ENCODE results near the gene SND1.

Gene SND1

DNA sequence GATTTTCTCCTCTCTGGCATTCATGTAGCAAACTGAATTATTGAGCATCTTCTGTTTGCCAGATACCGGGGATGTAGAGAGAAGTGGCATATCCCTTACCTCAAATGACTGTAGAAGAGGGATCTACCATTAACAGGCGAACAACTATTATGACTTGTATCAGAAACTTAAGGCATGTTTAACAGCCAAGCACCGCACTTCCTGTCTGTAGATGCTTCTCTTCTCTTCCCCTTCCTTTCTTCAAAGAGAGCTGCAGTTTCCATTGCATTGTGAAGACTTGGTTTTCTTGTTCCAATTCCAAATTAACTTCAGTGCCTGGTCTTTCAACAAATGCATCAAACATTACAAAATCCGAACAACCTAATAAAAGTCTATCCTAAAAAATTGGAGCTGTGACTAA, 330.0 kb downstream of the SND1 start:
- DNase-seq (ENCODE audit: low spot score): no peak
- TF ChIP-seq, protein P1, sequence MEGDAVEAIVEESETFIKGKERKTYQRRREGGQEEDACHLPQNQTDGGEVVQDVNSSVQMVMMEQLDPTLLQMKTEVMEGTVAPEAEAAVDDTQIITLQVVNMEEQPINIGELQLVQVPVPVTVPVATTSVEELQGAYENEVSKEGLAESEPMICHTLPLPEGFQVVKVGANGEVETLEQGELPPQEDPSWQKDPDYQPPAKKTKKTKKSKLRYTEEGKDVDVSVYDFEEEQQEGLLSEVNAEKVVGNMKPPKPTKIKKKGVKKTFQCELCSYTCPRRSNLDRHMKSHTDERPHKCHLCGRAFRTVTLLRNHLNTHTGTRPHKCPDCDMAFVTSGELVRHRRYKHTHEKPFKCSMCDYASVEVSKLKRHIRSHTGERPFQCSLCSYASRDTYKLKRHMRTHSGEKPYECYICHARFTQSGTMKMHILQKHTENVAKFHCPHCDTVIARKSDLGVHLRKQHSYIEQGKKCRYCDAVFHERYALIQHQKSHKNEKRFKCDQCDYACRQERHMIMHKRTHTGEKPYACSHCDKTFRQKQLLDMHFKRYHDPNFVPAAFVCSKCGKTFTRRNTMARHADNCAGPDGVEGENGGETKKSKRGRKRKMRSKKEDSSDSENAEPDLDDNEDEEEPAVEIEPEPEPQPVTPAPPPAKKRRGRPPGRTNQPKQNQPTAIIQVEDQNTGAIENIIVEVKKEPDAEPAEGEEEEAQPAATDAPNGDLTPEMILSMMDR (IDR thresholded peaks at IDR 0.05): no peak
- Histone ChIP-seq H3K27ac (no peak overlapping the region), H3K4me3 (no peak overlapping the region)

DNA sequence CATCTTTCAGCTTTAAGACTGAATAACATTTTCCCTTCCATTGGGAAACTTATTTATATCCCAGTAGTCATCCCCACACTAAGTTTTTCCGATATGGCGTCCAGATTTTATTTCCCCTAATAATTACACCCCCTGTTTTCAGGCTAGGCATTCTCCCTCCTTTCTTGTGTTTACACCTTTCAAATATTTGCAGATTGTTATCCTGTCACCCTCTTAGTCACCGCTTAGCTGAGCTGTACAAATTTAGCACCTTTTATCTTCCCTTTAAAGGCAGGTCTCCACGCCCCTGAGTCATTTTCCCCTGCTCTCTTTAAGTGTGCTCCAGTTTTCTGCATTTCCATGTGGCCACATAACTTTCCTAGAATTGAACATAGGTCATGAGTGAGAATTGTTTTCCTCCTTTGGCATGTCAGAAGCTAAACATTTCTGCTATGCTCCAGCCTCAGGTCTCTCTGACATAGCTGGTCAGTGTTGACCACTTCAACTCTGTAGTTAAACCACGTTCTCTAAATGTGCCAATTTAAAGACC, 331.9 kb downstream of the SND1 start:
- no peak for DNase-seq (ENCODE audit: low spot score)
- H3K4me3 ChIP-seq: no peak overlapping the region
- H3K27ac ChIP-seq: peak overlapping the region in 1 of 2 donors; percentile 36
- TF ChIP-seq, protein P1 (IDR thresholded peaks at IDR 0.05): no peak

DNA sequence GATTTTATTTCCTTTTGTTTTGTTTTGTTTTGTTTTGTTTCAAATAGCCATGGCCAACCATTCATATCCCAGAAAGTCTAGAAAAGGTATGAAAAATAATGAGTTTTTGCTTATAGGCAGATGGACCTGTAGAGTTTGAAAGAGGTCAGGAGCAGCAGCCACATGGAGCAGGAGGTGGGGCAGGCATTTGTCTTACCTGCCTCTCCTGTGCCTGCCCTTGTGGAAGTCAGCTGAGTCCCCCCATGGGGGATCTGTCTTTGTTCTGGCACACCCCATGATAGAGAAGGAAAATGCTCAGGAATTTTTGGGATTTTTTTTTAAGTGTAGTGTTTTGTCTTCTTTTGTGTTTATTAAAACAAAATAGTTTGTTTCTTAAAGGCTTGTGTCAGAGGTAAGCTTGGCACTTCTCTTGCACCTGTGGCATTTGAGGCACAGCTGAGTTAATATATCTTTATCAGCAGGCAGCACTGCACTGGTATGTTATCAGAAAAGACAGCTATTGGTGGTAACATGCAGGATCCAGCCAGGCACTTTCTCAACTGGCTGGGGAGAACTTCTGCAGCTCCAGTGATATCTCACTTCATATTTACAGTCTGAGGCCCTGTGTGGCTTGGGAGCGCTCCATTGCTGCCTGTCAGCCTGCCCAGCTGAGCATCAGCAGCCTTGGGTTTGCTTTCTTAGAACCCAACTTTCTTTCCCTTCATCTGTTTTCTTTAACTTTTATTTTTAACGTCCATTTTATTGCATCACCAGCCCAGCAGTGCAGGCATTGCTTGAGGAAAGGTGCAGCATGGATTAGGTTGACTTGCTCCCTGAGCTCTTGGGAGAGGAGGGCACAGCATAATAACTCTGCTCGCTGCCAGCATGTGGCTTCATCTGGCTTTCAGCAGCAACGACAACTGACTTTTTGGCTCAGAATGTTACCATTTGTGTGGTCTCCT, 334.9 kb downstream of the SND1 start:
- DNase-seq (ENCODE audit: low spot score): no peak

DNA sequence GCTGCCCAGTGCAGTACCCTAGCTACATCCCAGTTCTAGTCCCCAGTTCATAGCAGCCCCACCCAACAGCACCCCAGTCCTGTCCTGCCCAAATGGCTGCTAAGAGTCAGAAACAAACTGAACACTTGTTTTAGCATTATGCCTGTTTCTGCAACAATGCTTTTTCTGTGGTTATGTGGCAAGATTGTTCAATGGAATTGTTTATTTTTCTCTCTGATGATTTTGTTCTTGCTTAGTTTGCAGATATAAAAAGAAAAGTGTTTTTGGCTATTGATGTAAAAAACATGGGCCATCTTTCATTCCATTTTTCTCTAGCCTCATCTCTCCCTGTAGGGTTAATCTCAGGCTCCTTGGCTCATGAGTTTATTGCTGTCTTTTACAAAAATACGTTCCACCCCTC, 336.8 kb downstream of the SND1 start:
- TF ChIP-seq, protein P1 (IDR thresholded peaks at IDR 0.05): no peak
- Histone ChIP-seq H3K27ac (no peak overlapping the region), H3K4me3 (no peak overlapping the region)
- no peak for DNase-seq (ENCODE audit: low spot score)

More for the DNA sequence above, 334.9 kb downstream of the SND1 start:
- Histone ChIP-seq H3K4me3 (no peak overlapping the region), H3K27ac (peak overlapping the region in 1 of 2 donors; percentile 5)
- TF ChIP-seq, protein P1 (IDR thresholded peaks at IDR 0.05): no peak

DNA sequence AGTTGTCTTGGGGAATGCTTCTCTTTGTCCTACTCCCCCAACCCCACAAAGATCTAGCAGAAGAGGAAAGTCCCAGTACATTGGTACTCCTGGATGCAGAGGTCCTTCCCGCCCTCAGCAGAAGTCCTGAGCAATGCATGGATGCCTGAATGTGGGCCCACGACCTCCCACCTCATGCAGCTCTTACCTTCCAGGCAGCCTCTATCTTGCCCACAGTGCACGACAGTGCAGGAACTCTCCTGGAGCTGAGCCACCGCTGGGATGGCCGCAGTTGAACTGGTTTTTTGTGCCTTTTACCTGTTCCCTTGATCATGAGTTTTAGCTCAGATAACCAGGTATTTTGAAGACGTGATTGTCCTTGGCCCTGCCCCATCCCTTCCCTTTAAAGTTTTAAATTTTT, 341.3 kb downstream of the SND1 start:
- H3K4me3 ChIP-seq: no peak overlapping the region
- no peak overlapping the region for H3K27ac ChIP-seq
- TF ChIP-seq, protein P1 (IDR thresholded peaks at IDR 0.05): no peak
- DNase-seq (ENCODE audit: low spot score): no peak

DNA sequence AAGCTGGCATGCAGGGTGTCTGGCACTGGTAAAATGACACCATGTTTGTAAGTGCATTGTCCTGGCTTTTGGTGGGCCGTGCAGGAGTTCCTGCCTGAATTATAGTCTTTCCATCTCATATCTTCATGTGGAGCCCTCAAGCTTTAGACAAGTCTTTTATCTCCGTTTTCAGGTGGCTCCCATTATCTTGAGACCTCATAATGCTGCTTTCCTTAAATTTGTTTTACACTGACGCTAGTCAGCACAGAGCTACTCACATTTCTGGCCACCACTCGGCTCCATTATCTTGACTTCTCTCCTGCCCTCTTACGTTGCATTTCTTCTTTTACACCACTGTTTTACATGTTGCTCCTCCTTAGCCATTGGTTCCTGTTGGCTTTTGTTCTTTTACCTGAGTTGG, 342.0 kb downstream of the SND1 start:
- TF ChIP-seq, protein P1 (IDR thresholded peaks at IDR 0.05): no peak
- DNase-seq (ENCODE audit: low spot score): no peak
- Histone ChIP-seq H3K27ac (no peak overlapping the region), H3K4me3 (no peak overlapping the region)
